Measurements from ENCODE around the gene ELOA. TPM values are rescaled to one million over a fixed set of nuclear protein-coding genes. Genes with fewer than 3 reads are reported as not detected.
A peak's percentile ranks its signal among the peaks of the same experiment; 100 is the strongest.

The ELOA gene
- total RNA-seq, 1 experiment from 2014 or later: 31.3 TPM

DNA sequence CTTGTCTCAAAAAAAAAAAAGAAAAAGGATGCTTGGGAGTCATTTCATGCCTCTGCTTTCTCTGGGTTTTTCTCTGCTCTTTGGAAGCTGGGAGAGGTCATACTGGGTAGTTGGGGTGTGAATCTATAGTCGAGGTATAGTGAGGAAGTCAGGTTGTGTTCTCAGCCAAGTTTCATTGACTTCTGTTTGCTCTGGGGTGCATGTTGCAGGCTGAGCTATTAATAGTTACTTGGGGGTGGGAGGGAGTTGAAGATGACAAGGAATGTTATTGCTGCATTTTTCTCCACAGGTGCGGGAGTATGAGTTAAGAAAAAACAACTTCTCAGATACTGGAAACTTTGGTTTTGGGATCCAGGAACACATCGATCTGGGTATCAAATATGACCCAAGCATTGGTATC, 48.9 kb upstream of the ELOA start:
- no peak for DNase-seq
- Histone ChIP-seq H3K4me1 (peaks cover 13% of the 10 kb centered on the region), H3K36me3 (ENCODE audit: control insufficient read depth, insufficient read depth, low read length) (peaks cover 6% of the 10 kb centered on the region), H3K27me3 (replicated peaks; ENCODE audit: control insufficient read depth, insufficient read depth, low read length) (no peaks in the 10 kb centered on the region), H3K9me3 (no peaks in the 10 kb centered on the region), H3K4me3 (ENCODE audit: low read depth, low read length) (no peak overlapping the region)
- H3K4me1 Mint-ChIP-seq (ENCODE audit: low read depth, unreplicated experiment): peaks cover 26% of the 10 kb centered on the region
- TF ChIP-seq, protein P1, sequence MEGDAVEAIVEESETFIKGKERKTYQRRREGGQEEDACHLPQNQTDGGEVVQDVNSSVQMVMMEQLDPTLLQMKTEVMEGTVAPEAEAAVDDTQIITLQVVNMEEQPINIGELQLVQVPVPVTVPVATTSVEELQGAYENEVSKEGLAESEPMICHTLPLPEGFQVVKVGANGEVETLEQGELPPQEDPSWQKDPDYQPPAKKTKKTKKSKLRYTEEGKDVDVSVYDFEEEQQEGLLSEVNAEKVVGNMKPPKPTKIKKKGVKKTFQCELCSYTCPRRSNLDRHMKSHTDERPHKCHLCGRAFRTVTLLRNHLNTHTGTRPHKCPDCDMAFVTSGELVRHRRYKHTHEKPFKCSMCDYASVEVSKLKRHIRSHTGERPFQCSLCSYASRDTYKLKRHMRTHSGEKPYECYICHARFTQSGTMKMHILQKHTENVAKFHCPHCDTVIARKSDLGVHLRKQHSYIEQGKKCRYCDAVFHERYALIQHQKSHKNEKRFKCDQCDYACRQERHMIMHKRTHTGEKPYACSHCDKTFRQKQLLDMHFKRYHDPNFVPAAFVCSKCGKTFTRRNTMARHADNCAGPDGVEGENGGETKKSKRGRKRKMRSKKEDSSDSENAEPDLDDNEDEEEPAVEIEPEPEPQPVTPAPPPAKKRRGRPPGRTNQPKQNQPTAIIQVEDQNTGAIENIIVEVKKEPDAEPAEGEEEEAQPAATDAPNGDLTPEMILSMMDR (IDR thresholded peaks at IDR 0.05; ENCODE audit: insufficient read depth in 1 of 2, low read depth in 1 of 2, low read length in 1 of 2, severe bottlenecking in 1 of 2, unreplicated experiment in 1 of 2): no peak
- POLR2A ChIA-PET: no interaction called here
- BruUV-seq (replicated peaks): no TSS peak
- H3K4me3 Mint-ChIP-seq (ENCODE audit: unreplicated experiment): no peak overlapping the region
- H3K36me3 Mint-ChIP-seq (ENCODE audit: insufficient read depth, unreplicated experiment): peaks cover 81% of the 10 kb centered on the region
- CTCF ChIA-PET: interaction anchor here (0.7 kb wide), 1 partner anchor 56 kb away, joined by 3 read pairs; no protein-coding TSS in a partner anchor
- no peaks in the 10 kb centered on the region for H3K27me3 Mint-ChIP-seq (ENCODE audit: insufficient read depth, unreplicated experiment)
- intact Hi-C loops (cut with micrococcal nuclease; ENCODE audit: unreplicated experiment): loop anchor here (5.0 kb wide), 1 partner anchor 48 kb away; the partner anchor contains the start of gene ELOA
- no peaks in the 10 kb centered on the region for H3K9me3 Mint-ChIP-seq (ENCODE audit: unreplicated experiment)
- H3K27ac Mint-ChIP-seq (ENCODE audit: unreplicated experiment): peak overlapping the region; percentile 53

DNA sequence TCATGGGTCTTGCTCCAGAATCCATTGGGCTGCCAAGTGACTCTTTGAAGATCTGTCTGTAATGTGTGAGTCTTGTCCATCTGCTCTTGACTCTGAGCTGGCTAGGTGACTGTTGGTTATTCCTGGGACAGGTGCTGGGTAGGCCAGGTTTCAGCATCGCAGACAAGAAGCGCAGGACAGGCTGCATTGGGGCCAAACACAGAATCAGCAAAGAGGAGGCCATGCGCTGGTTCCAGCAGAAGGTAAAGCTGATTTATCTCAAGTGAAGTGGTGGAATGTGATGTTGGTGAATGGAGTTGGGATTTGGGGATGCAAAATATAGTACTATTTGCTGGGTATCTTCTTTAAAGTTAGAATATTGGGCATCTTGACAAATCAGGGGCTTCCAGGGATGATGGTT, 47.6 kb upstream of the ELOA start:
- CTCF ChIA-PET: interaction anchor here (0.8 kb wide), 1 partner anchor 129 kb away, joined by 3 read pairs; the partner anchor contains the start of gene HMGCL
- H3K27me3 ChIP-seq (replicated peaks; ENCODE audit: control insufficient read depth, insufficient read depth, low read length): no peaks in the 10 kb centered on the region
- POLR2A ChIA-PET: no interaction called here
- Mint-ChIP-seq H3K4me3 (ENCODE audit: unreplicated experiment) (peak overlapping the region; percentile 43), H3K9me3 (ENCODE audit: unreplicated experiment) (no peaks in the 10 kb centered on the region), H3K27me3 (ENCODE audit: insufficient read depth, unreplicated experiment) (no peaks in the 10 kb centered on the region), H3K4me1 (ENCODE audit: low read depth, unreplicated experiment) (peaks cover 26% of the 10 kb centered on the region), H3K36me3 (ENCODE audit: insufficient read depth, unreplicated experiment) (peaks cover 94% of the 10 kb centered on the region), H3K27ac (ENCODE audit: unreplicated experiment) (no peak overlapping the region)
- peaks cover 6% of the 10 kb centered on the region for H3K36me3 ChIP-seq (ENCODE audit: control insufficient read depth, insufficient read depth, low read length)
- intact Hi-C loops (cut with micrococcal nuclease; ENCODE audit: unreplicated experiment): no loop called here
- BruUV-seq (replicated peaks): no TSS peak
- TF ChIP-seq, protein P1 (IDR thresholded peaks at IDR 0.05; ENCODE audit: insufficient read depth in 1 of 2, low read depth in 1 of 2, low read length in 1 of 2, severe bottlenecking in 1 of 2, unreplicated experiment in 1 of 2): no peak
- H3K4me3 ChIP-seq (ENCODE audit: low read depth, low read length): no peak overlapping the region
- no peak for DNase-seq
- H3K9me3 ChIP-seq: no peaks in the 10 kb centered on the region
- H3K4me1 ChIP-seq: peaks cover 13% of the 10 kb centered on the region

DNA sequence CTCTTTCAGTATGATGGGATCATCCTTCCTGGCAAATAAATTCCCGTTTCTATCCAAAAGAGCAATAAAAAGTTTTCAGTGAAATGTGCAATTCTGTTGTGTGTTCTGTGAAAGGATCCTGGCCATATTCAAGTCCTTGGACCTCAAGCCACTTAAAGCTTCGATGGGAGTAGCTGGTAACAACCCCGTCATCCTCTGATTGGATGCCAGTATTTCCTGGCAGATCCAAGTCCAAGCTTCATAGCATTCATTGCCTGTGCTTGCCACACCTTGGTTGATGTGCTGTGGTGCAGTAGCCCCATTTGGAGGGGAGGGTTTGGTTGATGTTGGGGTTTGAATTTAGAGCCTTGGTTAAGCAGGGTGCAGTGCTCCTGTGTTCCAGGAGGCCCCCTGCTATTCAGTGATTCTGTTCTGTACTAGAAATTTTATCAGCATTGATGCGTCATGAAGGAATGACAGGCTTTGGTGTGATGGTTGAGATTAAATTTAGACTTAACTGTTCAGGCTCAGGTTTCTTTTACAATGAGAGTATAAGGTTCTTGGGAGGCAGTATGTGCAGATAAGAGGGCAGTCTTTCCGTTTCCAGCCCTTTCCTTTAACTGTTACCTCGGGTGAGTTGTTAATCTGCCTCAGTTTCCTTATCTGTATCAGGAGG, 46.8 kb upstream of the ELOA start:
- H3K4me1 ChIP-seq: peaks cover 13% of the 10 kb centered on the region
- POLR2A ChIA-PET: interaction anchor here (0.6 kb wide), 1 partner anchor 60 kb away, joined by 5 read pairs; no protein-coding TSS in a partner anchor
- H3K9me3 ChIP-seq: no peaks in the 10 kb centered on the region
- H3K4me3 Mint-ChIP-seq (ENCODE audit: unreplicated experiment): no peak overlapping the region
- no peaks in the 10 kb centered on the region for H3K27me3 ChIP-seq (replicated peaks; ENCODE audit: control insufficient read depth, insufficient read depth, low read length)
- H3K27ac Mint-ChIP-seq (ENCODE audit: unreplicated experiment): no peak overlapping the region
- H3K36me3 ChIP-seq (ENCODE audit: control insufficient read depth, insufficient read depth, low read length): peaks cover 6% of the 10 kb centered on the region
- DNase-seq: no peak
- H3K9me3 Mint-ChIP-seq (ENCODE audit: unreplicated experiment): no peaks in the 10 kb centered on the region
- CTCF ChIA-PET: no interaction called here
- TF ChIP-seq, protein P1 (IDR thresholded peaks at IDR 0.05; ENCODE audit: insufficient read depth in 1 of 2, low read depth in 1 of 2, low read length in 1 of 2, severe bottlenecking in 1 of 2, unreplicated experiment in 1 of 2): no peak
- H3K36me3 Mint-ChIP-seq (ENCODE audit: insufficient read depth, unreplicated experiment): peaks cover 100% of the 10 kb centered on the region
- intact Hi-C loops (cut with micrococcal nuclease; ENCODE audit: unreplicated experiment): no loop called here
- H3K4me1 Mint-ChIP-seq (ENCODE audit: low read depth, unreplicated experiment): peaks cover 26% of the 10 kb centered on the region
- no peaks in the 10 kb centered on the region for H3K27me3 Mint-ChIP-seq (ENCODE audit: insufficient read depth, unreplicated experiment)
- no peak overlapping the region for H3K4me3 ChIP-seq (ENCODE audit: low read depth, low read length)
- BruUV-seq (replicated peaks): no TSS peak

All from Caco-2 (cell line).